Lower leg skin (tissue), 3 donors: ENCODE data around the gene CAB39.

Experiments
- POLR2A ChIP-seq, 2 donors: fragments of 450-650 bp; IDR thresholded peaks; one replicate each; pipeline ENCODE4 v1.6.1; 2016 to 2017; ENCODE audit warnings: antibody characterized with exemption in 2 of 2, mild to moderate bottlenecking in 1 of 2, moderate library complexity in 1 of 2
- TF ChIP-seq, protein P1 (sequence below), 3 donors: fragments of 450-650 bp; IDR thresholded peaks; one replicate each; pipeline ENCODE4 v1.5.1; 2016; ENCODE audit warnings: antibody characterized with exemption in 3 of 3, mild to moderate bottlenecking in 3 of 3, moderate library complexity in 2 of 3

DNA sequence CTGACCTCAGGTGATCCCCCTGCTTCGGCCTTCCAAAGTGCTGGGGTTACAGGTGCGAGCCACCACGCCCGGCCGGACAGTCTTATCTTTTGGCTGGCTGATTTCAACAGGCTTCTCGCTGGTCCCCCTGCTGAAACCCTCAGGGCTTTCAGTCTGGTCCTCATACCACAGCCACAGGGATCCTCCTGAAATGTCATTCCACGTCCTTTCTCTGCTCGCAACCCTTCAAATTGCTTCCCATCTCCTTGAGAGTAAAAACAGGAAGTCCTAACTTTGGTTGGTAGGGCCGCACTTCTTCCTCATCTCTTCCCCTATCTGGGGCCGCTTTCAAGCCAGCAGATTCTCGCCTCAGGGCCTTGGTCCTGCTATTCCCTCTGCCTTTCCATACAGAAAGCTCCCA lies 1.4 kb upstream of the CAB39 start:
- TF ChIP-seq, protein P1, sequence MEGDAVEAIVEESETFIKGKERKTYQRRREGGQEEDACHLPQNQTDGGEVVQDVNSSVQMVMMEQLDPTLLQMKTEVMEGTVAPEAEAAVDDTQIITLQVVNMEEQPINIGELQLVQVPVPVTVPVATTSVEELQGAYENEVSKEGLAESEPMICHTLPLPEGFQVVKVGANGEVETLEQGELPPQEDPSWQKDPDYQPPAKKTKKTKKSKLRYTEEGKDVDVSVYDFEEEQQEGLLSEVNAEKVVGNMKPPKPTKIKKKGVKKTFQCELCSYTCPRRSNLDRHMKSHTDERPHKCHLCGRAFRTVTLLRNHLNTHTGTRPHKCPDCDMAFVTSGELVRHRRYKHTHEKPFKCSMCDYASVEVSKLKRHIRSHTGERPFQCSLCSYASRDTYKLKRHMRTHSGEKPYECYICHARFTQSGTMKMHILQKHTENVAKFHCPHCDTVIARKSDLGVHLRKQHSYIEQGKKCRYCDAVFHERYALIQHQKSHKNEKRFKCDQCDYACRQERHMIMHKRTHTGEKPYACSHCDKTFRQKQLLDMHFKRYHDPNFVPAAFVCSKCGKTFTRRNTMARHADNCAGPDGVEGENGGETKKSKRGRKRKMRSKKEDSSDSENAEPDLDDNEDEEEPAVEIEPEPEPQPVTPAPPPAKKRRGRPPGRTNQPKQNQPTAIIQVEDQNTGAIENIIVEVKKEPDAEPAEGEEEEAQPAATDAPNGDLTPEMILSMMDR (IDR thresholded peaks at IDR 0.05): no peak
- no peak for TF ChIP-seq POLR2A (IDR thresholded peaks at IDR 0.05)
